WERI-Rb-1 (cell line): Measurements from ENCODE around the gene RTTN.

Experiments
- DNase-seq: peaks from one replicate; pipeline ENCODE4 v3.0.0-alpha.2; 2020
- H3K27ac ChIP-seq: fragments of 250-450 bp; sonication (Bioruptor Pico); 2 replicates; pipeline ENCODE4 v1.5.1; 2020; ENCODE audit warnings: mild to moderate bottlenecking, moderate library complexity
- H3K27me3 ChIP-seq: fragments of 250-450 bp; sonication (Bioruptor Pico); 2 replicates; pipeline ENCODE4 v1.5.1; 2021; ENCODE audit warnings: mild to moderate bottlenecking, low read depth, moderate library complexity; ENCODE audit not compliant: insufficient read depth, severe bottlenecking
- H3K36me3 ChIP-seq: fragments of 250-450 bp; sonication (Bioruptor Pico); 2 replicates; pipeline ENCODE4 v1.5.1; 2020; ENCODE audit warnings: mild to moderate bottlenecking, moderate library complexity
- H3K4me3 ChIP-seq: 2 replicates; pipeline ENCODE4 v1.5.1; 2011; ENCODE audit warnings: low read depth, mild to moderate bottlenecking, control low read depth, low read length
- H3K9me3 ChIP-seq: fragments of 250-450 bp; sonication (Bioruptor Pico); 2 replicates; pipeline ENCODE4 v1.5.1; 2021; ENCODE audit warnings: mild to moderate bottlenecking, moderate library complexity; ENCODE audit not compliant: severe bottlenecking
- TF ChIP-seq, protein P1 (sequence below): IDR thresholded peaks from 2 replicates; pipeline ENCODE4 v1.5.1; 2011; ENCODE audit warnings: low read depth, mild to moderate bottlenecking, control low read depth, inconsistent platforms, low read length

The RTTN gene

DNA sequence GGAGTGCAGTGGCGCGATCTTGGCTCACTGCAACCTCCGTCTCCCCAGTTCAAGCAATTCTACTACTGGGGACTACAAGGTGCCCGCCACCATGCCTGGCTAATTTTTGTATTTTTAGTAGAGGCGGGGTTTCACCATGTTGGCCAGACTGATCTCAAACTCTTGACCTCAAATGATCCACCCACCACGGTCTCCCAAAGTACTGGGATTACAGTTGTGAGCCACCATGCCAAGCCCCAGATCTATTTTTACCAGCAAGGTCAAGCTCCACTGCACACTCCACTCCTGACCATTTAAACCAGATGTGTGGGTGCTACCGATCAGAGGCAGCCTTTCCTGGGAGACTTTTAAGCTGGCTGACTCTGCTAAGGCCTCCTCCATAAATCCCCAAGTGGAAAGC lies 190.4 kb downstream of the RTTN start:
- TF ChIP-seq, protein P1, sequence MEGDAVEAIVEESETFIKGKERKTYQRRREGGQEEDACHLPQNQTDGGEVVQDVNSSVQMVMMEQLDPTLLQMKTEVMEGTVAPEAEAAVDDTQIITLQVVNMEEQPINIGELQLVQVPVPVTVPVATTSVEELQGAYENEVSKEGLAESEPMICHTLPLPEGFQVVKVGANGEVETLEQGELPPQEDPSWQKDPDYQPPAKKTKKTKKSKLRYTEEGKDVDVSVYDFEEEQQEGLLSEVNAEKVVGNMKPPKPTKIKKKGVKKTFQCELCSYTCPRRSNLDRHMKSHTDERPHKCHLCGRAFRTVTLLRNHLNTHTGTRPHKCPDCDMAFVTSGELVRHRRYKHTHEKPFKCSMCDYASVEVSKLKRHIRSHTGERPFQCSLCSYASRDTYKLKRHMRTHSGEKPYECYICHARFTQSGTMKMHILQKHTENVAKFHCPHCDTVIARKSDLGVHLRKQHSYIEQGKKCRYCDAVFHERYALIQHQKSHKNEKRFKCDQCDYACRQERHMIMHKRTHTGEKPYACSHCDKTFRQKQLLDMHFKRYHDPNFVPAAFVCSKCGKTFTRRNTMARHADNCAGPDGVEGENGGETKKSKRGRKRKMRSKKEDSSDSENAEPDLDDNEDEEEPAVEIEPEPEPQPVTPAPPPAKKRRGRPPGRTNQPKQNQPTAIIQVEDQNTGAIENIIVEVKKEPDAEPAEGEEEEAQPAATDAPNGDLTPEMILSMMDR = no peak

DNA sequence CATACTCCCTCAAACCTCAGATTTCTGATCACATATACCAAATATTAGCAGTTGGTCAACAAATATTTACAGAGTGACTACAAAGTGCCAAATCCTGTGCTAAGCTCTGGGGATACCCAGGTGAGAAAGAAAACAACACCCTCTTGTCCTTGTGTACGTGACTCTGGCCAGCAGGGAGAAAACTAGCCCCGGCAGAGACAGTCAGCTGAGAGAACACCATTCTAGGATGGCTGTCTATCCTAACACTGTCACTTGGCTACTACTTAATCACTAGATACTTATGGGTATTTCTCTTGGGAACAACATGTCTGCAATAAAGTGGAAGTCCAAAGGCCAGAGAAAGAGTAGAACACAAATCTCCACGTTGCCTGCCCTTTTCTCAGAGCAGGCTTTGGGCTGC lies 199.9 kb downstream of the RTTN start:
- no peak overlapping the region for H3K27ac ChIP-seq
- H3K4me3 ChIP-seq = no peak overlapping the region
- no peaks in the 10 kb centered on the region for H3K9me3 ChIP-seq
- TF ChIP-seq, protein P1 = no peak
- no peaks in the 10 kb centered on the region for H3K36me3 ChIP-seq
- DNase-seq = no peak
- H3K27me3 ChIP-seq = no peaks in the 10 kb centered on the region

More for the DNA sequence above, 190.4 kb downstream of the RTTN start:
- DNase-seq = peak; percentile 10
- no peaks in the 10 kb centered on the region for H3K9me3 ChIP-seq
- H3K4me3 ChIP-seq = no peak overlapping the region
- H3K36me3 ChIP-seq = no peaks in the 10 kb centered on the region; the same call in 1 of the 2 replicates
- H3K27ac ChIP-seq = no peak overlapping the region
- no peaks in the 10 kb centered on the region for H3K27me3 ChIP-seq

DNA sequence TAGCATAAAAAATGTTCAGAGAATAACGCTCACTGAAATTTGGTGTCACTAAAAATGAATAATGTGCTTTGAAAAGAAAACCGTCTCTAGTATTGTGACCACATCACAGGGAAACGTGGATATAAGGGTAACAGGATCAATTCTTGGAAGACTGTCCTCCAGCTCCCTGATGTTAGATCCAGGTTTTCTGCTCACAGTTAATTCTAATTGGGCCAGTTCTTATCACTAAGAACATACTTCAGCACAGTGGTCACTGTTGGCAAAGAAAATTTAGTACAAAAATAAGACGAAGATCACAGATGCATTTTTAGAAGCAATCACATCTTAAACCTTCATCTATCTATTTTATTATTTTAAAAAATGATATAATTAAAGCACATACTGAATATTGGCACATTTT lies 200.8 kb downstream of the RTTN start:
- H3K27ac ChIP-seq = no peak overlapping the region
- TF ChIP-seq, protein P1 = no peak
- H3K36me3 ChIP-seq = no peaks in the 10 kb centered on the region
- H3K4me3 ChIP-seq = no peak overlapping the region
- no peaks in the 10 kb centered on the region for H3K9me3 ChIP-seq
- H3K27me3 ChIP-seq = no peaks in the 10 kb centered on the region
- no peak for DNase-seq

DNA sequence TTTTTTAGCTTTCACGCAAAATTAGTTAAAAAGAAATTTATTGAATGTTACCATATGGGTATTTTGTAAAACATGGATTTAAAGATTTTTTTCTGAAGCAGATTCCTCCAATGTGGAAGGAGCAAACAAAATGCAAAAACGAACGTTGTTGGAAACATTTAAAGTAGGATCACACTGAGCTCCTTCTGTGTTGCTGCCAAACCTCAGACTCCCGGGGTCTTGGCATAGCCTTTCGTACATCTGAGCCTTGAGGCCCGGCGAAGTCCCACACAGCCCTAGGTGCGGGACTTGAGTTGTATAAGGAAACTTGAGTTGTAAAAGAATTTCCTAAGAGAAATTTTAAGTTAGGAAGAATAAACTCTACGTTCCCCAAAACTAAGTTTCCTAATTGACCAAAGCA lies 205.8 kb downstream of the RTTN start:
- TF ChIP-seq, protein P1 = no peak
- Histone ChIP-seq H3K9me3 (no peaks in the 10 kb centered on the region), H3K36me3 (no peaks in the 10 kb centered on the region), H3K4me3 (no peak overlapping the region), H3K27me3 (no peaks in the 10 kb centered on the region), H3K27ac (no peak overlapping the region)
- no peak for DNase-seq

DNA sequence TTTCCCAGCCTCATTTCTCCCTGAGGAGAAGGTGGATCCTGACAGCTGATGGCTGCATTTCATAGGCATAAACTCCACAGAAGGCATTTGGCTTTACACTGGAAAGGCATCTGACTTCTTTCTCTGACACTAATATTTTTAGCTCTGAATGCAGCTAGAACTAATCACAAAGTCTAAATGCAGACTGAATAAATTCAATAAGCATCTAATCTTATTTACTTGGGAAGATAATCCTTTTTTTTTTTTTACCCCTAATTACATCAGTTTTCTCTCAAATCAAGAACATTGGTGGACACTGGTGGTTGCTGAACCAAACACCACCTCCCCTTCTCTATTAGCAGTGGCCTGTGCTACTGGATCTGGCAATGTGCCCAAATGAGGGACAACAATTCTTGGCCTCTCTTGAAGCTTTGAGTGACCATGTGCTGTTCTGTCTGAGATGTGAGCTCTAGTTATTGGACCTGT lies 206.9 kb downstream of the RTTN start:
- DNase-seq = no peak
- H3K27ac ChIP-seq = no peak overlapping the region
- TF ChIP-seq, protein P1 = no peak
- no peaks in the 10 kb centered on the region for H3K36me3 ChIP-seq
- no peaks in the 10 kb centered on the region for H3K27me3 ChIP-seq
- H3K4me3 ChIP-seq = no peak overlapping the region
- no peaks in the 10 kb centered on the region for H3K9me3 ChIP-seq
